ENCODE results near the gene CCSER1.

The CCSER1 gene

DNA sequence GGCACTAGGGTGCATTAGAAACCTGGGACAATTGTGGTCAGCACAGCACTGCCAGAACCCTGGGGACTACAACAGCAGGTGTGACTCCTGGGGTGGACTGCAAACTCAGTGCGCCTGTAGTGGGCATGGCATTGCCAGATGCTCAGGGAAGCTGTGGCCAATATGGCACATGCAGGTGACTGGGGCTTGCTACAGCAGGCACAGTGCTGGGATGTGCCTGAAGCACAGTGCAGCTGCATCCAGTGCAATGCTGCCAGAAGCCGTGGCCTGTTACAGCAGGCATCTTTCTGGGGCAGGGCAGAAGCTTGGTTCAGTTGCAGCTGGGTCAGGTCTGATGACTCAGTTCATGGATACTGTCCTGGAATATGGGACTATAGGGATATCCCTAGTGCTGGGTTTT is 445.8 kb downstream of the CCSER1 start:
- ChIA-PET POLR2A (no interaction called here), CTCF (no interaction called here)
- TF ChIP-seq, protein P1, sequence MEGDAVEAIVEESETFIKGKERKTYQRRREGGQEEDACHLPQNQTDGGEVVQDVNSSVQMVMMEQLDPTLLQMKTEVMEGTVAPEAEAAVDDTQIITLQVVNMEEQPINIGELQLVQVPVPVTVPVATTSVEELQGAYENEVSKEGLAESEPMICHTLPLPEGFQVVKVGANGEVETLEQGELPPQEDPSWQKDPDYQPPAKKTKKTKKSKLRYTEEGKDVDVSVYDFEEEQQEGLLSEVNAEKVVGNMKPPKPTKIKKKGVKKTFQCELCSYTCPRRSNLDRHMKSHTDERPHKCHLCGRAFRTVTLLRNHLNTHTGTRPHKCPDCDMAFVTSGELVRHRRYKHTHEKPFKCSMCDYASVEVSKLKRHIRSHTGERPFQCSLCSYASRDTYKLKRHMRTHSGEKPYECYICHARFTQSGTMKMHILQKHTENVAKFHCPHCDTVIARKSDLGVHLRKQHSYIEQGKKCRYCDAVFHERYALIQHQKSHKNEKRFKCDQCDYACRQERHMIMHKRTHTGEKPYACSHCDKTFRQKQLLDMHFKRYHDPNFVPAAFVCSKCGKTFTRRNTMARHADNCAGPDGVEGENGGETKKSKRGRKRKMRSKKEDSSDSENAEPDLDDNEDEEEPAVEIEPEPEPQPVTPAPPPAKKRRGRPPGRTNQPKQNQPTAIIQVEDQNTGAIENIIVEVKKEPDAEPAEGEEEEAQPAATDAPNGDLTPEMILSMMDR (IDR thresholded peaks at IDR 0.05; ENCODE audit: insufficient read depth, low read length, missing control alignments): no peak
- DNase-seq (ENCODE audit: low read depth, low spot score): no peak
- H3K4me3 ChIP-seq (ENCODE audit: low read depth, low read length): no peak overlapping the region

DNA sequence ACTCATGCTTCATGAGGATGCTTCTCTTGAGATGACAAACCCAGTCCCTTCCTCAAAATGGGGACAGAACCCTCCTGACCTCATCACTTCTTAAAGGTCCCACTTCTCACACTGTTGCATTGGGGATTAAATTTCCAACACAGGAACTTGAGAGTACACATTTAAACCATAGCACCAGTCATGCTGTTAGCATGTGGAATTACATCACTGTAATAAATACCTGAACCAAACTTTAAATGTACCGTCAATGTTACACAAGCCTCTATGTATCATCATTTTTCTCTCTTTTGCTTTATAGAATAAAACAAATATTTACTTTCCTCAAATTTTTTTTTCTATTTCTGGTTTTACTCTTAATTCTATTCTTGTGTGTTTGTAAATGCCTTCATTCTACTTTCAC is 448.2 kb downstream of the CCSER1 start:
- POLR2A ChIA-PET: no interaction called here
- H3K4me3 ChIP-seq (ENCODE audit: low read depth, low read length): no peak overlapping the region
- DNase-seq (ENCODE audit: low read depth, low spot score): no peak
- TF ChIP-seq, protein P1 (IDR thresholded peaks at IDR 0.05; ENCODE audit: insufficient read depth, low read length, missing control alignments): no peak
- CTCF ChIA-PET: no interaction called here

DNA sequence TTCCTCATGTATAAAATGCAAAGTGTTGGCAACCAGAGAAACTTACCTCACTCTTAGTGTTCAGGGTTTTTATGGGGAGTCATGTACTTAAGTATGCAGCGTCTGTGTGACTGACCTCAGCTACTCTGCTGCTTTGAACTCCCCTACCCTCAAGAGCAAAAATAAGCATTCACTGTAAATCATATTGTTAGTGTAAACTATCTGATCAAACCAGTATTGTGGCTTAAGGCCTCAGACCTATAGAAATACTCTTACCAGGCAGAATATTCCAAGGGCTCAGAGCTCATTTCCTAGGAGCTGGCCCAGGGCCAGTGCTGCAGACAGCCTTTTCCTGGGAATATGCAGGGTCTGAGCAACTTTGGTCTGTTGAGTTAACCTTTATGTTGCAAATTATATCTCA is 453.1 kb downstream of the CCSER1 start:
- TF ChIP-seq, protein P1 (IDR thresholded peaks at IDR 0.05; ENCODE audit: insufficient read depth, low read length, missing control alignments): no peak
- CTCF ChIA-PET: no interaction called here
- no peak for DNase-seq (ENCODE audit: low read depth, low spot score)
- H3K4me3 ChIP-seq (ENCODE audit: low read depth, low read length): no peak overlapping the region
- POLR2A ChIA-PET: no interaction called here

DNA sequence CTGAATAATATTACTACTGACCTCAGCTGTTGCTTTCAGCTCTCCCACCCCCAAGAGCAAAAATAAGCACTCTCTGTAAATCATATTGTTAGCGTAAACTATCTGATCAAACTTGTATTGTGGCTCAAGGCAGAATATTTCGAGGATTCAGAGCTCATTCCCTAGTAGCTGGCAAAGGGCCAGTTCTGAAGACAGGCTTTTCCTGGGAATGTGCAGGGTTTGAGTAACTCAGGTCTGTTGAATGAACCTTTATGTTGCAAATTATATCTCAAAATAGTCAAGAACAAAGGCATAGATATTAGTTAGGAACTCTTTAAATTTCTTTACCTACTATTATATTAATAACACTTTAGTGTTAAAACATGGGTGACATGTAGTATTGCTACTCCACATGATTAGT is 454.9 kb downstream of the CCSER1 start:
- H3K4me3 ChIP-seq (ENCODE audit: low read depth, low read length): no peak overlapping the region
- TF ChIP-seq, protein P1 (IDR thresholded peaks at IDR 0.05; ENCODE audit: insufficient read depth, low read length, missing control alignments): no peak
- ChIA-PET POLR2A (no interaction called here), CTCF (no interaction called here)
- no peak for DNase-seq (ENCODE audit: low read depth, low spot score)

DNA sequence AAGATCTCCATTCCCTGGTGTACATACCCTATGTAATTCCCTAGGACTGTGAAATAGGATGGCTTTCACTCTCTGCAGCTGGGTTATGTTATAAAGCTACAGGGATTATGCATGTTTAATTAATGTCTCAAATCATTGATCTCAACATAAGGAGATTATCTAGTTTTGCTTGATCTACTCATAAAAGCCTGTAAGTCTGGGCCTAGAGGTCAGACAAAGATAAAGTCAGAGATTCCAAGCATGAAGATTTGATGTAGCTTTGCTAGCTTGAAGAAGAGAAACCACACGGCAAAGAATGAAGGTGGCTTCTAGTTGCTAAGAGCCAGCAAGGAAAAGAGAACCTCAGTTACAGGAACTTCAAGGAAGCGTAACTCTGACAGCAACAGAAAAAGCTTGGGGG is 456.9 kb downstream of the CCSER1 start:
- CTCF ChIA-PET: no interaction called here
- no peak for DNase-seq (ENCODE audit: low read depth, low spot score)
- POLR2A ChIA-PET: no interaction called here

DNA sequence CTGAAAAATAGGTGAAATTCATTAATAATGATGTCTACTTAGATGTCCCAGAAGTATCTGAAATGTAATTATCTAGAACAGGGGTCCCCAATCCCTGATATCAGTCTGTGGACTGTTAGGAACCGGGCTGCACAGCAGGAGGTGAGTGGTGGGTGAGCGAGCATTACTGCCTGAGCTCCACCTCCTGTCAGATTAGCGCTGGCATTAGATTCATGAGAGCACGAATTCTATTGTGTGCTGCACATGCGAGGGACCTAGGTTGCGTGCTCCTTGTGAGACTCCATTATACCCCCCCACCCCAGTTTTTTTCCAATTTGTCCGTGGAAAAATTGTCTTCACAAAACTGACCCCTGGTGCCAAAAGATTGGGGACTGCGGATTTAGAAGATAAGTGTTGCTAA is 458.8 kb downstream of the CCSER1 start:
- no peak overlapping the region for H3K4me3 ChIP-seq (ENCODE audit: low read depth, low read length)
- CTCF ChIA-PET: no interaction called here
- TF ChIP-seq, protein P1 (IDR thresholded peaks at IDR 0.05; ENCODE audit: insufficient read depth, low read length, missing control alignments): no peak
- POLR2A ChIA-PET: no interaction called here
- DNase-seq (ENCODE audit: low read depth, low spot score): no peak

More for the DNA sequence above, 456.9 kb downstream of the CCSER1 start:
- TF ChIP-seq, protein P1 (IDR thresholded peaks at IDR 0.05; ENCODE audit: insufficient read depth, low read length, missing control alignments): no peak
- no peak overlapping the region for H3K4me3 ChIP-seq (ENCODE audit: low read depth, low read length)

Measured in AG04449 (cell line).